Activated CD8-positive, alpha-beta T cell treated with anti-CD3 and anti-CD28 coated beads, Interleukin-2, amount 10 ng/mL, durations not matched to agents 7 days and 5 days (primary cell): ENCODE results near the gene CCDC124. TPM values are rescaled to one million over a fixed set of nuclear protein-coding genes. Genes with fewer than 3 reads are reported as not detected.

Experiments used
- ATAC-seq: fragments of 150-1000 bp; cut with Tn5 transposase; one replicate; pipeline ENCODE4 v1.10.0; 2021; ENCODE audit warnings: moderate library complexity
- CTCF ChIA-PET: fragments of 350-600 bp; sonication (Branson Sonifier 250); formaldehyde crosslinking; loops from one replicate; lab custom pipeline; 2021; ENCODE audit warnings: antibody characterized with exemption; lab: Charles Lee
- POLR2A ChIA-PET: fragments of 350-600 bp; sonication (Branson Sonifier 250); formaldehyde crosslinking; loops from one replicate; lab custom pipeline; 2021; ENCODE audit warnings: antibody characterized with exemption; lab: Charles Lee
- DNase-seq: peaks from one replicate; pipeline ENCODE4 v3.0.0-alpha.2; 2020
- H3K27ac Mint-ChIP-seq: one replicate; pipeline ENCODE4 v1.8.0; 2021; ENCODE audit warnings: mild to moderate bottlenecking, mixed read lengths
- H3K27me3 Mint-ChIP-seq: one replicate; pipeline ENCODE4 v1.8.0; 2021; ENCODE audit warnings: low read depth, mixed read lengths
- H3K36me3 Mint-ChIP-seq: one replicate; pipeline ENCODE4 v1.8.0; 2021; ENCODE audit warnings: low read depth, mixed read lengths
- H3K4me1 Mint-ChIP-seq: one replicate; pipeline ENCODE4 v1.8.0; 2021; ENCODE audit warnings: low read depth, mixed read lengths
- H3K4me3 Mint-ChIP-seq: one replicate; pipeline ENCODE4 v1.8.0; 2021; ENCODE audit warnings: mild to moderate bottlenecking, mixed read lengths
- H3K9me3 Mint-ChIP-seq: one replicate; pipeline ENCODE4 v1.8.0; 2022; ENCODE audit warnings: mixed read lengths; ENCODE audit not compliant: insufficient read depth
- total RNA-seq, 2 experiments: library from RNA; stranded (reverse); gene quantifications; one replicate each; pipeline ENCODE4 v1.2.3, GENCODE V29; 2021

The CCDC124 gene
- total RNA-seq, 2 experiments from 2014 or later, result 85.8 to 88.0 TPM

DNA sequence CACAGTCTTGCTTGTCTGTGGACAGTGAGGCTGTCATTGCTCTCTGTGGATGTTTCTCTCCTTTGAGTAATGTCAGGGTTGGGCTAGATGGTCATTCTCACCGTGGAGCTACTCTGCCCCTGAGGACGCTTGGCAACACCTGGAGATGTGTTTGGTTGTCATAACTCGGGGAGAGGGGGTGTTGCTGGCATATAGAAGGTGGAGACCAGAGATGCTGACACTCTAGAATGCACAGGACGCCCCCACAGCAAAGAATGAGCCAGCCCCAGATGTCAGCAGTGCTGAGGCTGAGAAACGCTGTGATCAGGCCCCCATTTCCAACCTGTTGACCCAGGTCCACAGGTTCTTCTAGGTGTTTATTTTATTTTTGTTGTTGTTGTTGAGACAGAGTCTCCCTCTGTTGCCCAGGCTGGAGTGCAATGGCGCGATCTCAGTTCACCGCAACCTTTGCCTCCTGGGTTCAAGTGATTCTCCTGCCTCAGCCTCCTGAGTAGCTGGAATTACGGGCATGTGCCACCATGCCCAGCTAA is 4.6 kb downstream of the CCDC124 start:
- Mint-ChIP-seq H3K27ac (no peak overlapping the region), H3K27me3 (no peaks in the 10 kb centered on the region), H3K9me3 (no peaks in the 10 kb centered on the region), H3K36me3 (peaks cover 8% of the 10 kb centered on the region), H3K4me3 (no peak overlapping the region), H3K4me1 (peaks cover 11% of the 10 kb centered on the region)
- ChIA-PET POLR2A (interaction anchor here (1.5 kb wide), 1 partner anchor 60 kb away, joined by 7 read pairs; no protein-coding TSS in a partner anchor), CTCF (interaction anchor here (0.5 to 3.7 kb wide), 22 partner anchors 8 to 315 kb away, joined by 3 to 141 read pairs (median 4); partner anchors contain the start of genes ARRDC2, JAK3, MAST3 and RPL18A)
- no peak for DNase-seq
- no peak for ATAC-seq

DNA sequence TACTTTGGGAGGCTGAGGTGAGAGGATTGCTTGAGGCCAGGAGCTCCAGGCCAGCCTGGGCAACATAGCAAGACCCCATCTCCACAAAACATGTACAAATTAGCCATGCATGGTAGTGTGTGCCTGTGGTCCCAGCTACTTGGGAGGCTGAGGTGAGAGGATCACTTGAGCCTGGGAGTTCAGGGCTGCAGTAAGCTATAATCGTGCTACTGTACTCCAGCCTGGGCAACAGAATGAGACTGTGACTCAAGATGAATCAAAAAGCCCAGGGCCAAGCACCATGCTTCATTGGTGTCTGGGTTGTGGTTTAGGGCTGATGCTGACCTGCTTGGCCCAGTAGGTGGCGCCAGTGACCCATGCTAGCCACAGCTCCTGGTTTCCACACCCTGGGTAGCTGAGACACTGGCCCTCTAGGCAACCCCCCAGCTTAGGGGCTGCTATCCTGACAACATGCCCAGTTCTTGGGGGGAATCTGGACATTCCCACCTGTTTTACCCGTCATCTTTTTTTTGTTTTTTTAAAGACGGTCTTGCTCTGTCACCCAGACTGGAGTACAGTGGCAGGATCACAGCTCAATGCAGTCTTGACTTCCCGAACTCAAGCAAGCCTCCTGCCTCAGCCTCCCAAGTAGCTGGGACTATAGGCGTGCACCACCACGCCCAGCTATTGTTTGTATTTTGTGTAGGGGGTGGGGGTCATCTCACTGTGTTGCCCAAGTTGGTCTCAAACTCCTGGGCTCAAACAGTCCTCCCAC is 5.5 kb downstream of the CCDC124 start:
- Mint-ChIP-seq H3K27me3 (no peaks in the 10 kb centered on the region), H3K27ac (no peak overlapping the region), H3K36me3 (peaks cover 8% of the 10 kb centered on the region), H3K4me1 (peaks cover 11% of the 10 kb centered on the region), H3K9me3 (no peaks in the 10 kb centered on the region), H3K4me3 (no peak overlapping the region)
- ATAC-seq (peak; percentile 93), DNase-seq (peak; percentile 88)
- CTCF ChIA-PET, result interaction anchor here (0.6 to 3.7 kb wide), 29 partner anchors 9 to 1321 kb away, joined by 3 to 141 read pairs (median 4); partner anchors contain the start of genes ARRDC2, JAK3, KCNN1 and MAST3
- POLR2A ChIA-PET, result interaction anchor here (0.6 to 1.5 kb wide), 2 partner anchors 20 to 59 kb away, joined by 5 to 7 read pairs; no protein-coding TSS in a partner anchor

DNA sequence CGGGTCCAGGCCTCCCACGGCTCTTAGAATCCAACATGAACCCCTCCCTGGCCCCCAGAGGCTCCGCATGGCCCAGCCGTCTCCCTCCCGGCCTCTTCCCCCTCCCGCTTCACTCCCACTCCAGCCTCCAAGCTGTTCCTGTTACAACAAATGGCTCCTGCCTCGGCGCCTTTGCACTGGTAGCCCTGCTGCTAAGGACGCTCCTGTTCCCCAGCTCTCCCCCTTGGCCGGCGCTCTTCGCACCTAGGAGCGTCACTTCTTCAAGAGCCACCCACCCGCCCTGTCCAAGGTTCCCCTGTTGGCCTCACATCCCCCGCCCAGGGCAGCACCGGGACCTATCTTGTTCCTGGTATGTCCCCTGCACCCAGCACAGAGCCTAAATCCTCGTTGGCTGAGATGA is 9.4 kb downstream of the CCDC124 start:
- peaks cover 8% of the 10 kb centered on the region for H3K36me3 Mint-ChIP-seq
- no peaks in the 10 kb centered on the region for H3K27me3 Mint-ChIP-seq
- CTCF ChIA-PET, result interaction anchor here (0.9 to 6.6 kb wide), 4 partner anchors 9 to 117 kb away, joined by 3 to 55 read pairs (median 4); partner anchors contain the start of genes CCDC124 and RPL18A
- ATAC-seq (no peak), DNase-seq (no peak)
- no peak overlapping the region for H3K4me3 Mint-ChIP-seq
- POLR2A ChIA-PET, result no interaction called here
- H3K4me1 Mint-ChIP-seq, result peaks cover 8% of the 10 kb centered on the region
- H3K9me3 Mint-ChIP-seq, result no peaks in the 10 kb centered on the region
- no peak overlapping the region for H3K27ac Mint-ChIP-seq

DNA sequence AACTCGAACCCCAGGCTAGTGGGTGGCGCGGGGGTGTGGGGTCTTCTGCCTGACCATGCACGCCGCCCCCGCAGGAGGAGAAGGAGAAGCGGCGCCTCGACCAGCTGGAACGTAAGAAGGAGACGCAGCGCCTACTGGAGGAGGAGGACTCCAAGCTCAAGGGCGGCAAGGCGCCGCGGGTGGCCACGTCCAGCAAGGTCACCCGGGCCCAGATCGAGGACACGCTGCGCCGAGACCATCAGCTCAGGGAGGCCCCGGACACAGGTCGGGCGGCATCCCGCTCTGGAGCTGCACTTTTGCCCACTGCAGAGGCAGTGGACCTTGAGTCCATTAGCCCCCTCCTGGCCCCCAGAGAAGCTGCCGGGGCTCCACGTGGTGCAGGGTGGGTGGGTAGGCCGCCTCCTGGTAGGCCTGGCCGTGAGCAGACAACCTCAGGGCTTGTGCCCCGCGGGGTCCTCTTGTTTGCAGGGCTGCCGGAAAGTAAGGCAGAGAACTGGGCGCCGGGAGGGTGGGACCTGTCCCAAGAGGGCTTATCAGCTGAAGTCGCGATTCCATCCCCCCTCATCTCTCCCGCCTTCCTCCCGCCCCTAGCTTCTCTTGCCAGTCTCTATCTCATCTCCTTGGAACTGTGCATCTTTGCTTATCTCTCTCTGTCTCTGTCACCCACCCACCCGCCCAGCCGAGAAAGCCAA is 9.9 kb downstream of the CCDC124 start:
- peaks cover 12% of the 10 kb centered on the region for H3K4me1 Mint-ChIP-seq
- no peak for ATAC-seq
- H3K27me3 Mint-ChIP-seq, result no peaks in the 10 kb centered on the region
- H3K36me3 Mint-ChIP-seq, result peaks cover 4% of the 10 kb centered on the region
- CTCF ChIA-PET, result interaction anchor here (0.9 to 6.6 kb wide), 4 partner anchors 10 to 117 kb away, joined by 3 to 55 read pairs (median 4); partner anchors contain the start of genes CCDC124 and RPL18A
- H3K4me3 Mint-ChIP-seq, result no peak overlapping the region
- no peaks in the 10 kb centered on the region for H3K9me3 Mint-ChIP-seq
- no peak overlapping the region for H3K27ac Mint-ChIP-seq
- POLR2A ChIA-PET, result no interaction called here
- DNase-seq, result no peak

- POLR2A ChIA-PET, result interaction anchor here (1.6 kb wide), 1 partner anchor 11 kb away, joined by 4 read pairs; the partner anchor contains the start of gene CCDC124
Observed at GRCh38 chr19:17943274-17944221, 10.7 kb downstream of the CCDC124 start.

DNA sequence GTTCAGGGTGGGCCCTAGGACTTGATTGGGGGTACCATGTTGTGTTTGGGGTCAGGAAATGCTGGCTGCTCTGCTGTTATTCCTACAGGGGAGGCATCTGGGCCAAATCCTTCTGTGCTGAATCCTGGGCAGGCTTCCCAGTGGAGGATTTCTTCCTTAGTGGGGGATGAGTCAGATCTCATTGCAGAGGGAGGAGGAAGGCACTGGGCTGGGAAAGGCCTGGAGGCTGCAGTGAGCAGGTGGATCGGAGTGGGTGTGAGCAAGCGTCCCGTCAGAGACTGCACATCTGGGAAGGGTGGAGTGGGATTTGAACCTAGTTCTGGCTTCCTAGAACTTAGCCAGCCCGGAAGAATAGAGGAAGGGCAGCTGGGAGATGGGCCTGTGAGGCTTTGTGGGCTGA is 11.5 kb downstream of the CCDC124 start:
- Mint-ChIP-seq H3K27me3 (peaks cover 5% of the 10 kb centered on the region), H3K4me3 (no peak overlapping the region), H3K27ac (no peak overlapping the region), H3K9me3 (no peaks in the 10 kb centered on the region), H3K36me3 (peaks cover 3% of the 10 kb centered on the region), H3K4me1 (peaks cover 20% of the 10 kb centered on the region)
- ChIA-PET POLR2A (interaction anchor here (1.6 kb wide), 1 partner anchor 12 kb away, joined by 4 read pairs; the partner anchor contains the start of gene CCDC124), CTCF (interaction anchor here (1.3 to 6.6 kb wide), 2 partner anchors 9 to 52 kb away, joined by 3 to 55 read pairs; no protein-coding TSS in a partner anchor)
- no peak for DNase-seq
- ATAC-seq, result no peak

More at GRCh38 chr19:17943274-17944221, 10.7 kb downstream of the CCDC124 start:
- ATAC-seq (no peak), DNase-seq (no peak)
- Mint-ChIP-seq H3K4me1 (peaks cover 13% of the 10 kb centered on the region), H3K27me3 (no peaks in the 10 kb centered on the region), H3K27ac (no peak overlapping the region), H3K9me3 (no peaks in the 10 kb centered on the region), H3K4me3 (no peak overlapping the region), H3K36me3 (peaks cover 4% of the 10 kb centered on the region)
- CTCF ChIA-PET, result interaction anchor here (0.6 to 6.6 kb wide), 5 partner anchors 10 to 116 kb away, joined by 3 to 55 read pairs (median 4); partner anchors contain the start of genes CCDC124 and RPL18A

- peak overlapping the region; percentile 78 for H3K27ac Mint-ChIP-seq
- ChIA-PET POLR2A (interaction anchor here (0.6 to 1.0 kb wide), 2 partner anchors 29 to 205 kb away, joined by 3 to 4 read pairs; no protein-coding TSS in a partner anchor), CTCF (interaction anchor here (1.0 to 6.6 kb wide), 9 partner anchors 9 to 221 kb away, joined by 3 to 55 read pairs (median 8); partner anchors contain the start of genes CCDC124 and RPL18A)
- H3K4me1 Mint-ChIP-seq, result peaks cover 41% of the 10 kb centered on the region
- H3K4me3 Mint-ChIP-seq, result peak overlapping the region; percentile 78
- ATAC-seq (peak; percentile 57), DNase-seq (no peak)
- no peaks in the 10 kb centered on the region for H3K36me3 Mint-ChIP-seq
- H3K27me3 Mint-ChIP-seq, result peaks cover 30% of the 10 kb centered on the region
- no peaks in the 10 kb centered on the region for H3K9me3 Mint-ChIP-seq
Observed at GRCh38 chr19:17946965-17947784, 14.4 kb downstream of the CCDC124 start.

- DNase-seq (peak; percentile 95), ATAC-seq (peak; percentile 70)
- ChIA-PET POLR2A (interaction anchor here (0.6 kb wide), 2 partner anchors 97 to 204 kb away, joined by 3 to 4 read pairs; no protein-coding TSS in a partner anchor), CTCF (interaction anchor here (1.0 to 6.6 kb wide), 5 partner anchors 8 to 59 kb away, joined by 3 to 55 read pairs (median 8); partner anchors contain the start of gene CCDC124)
- Mint-ChIP-seq H3K27me3 (peaks cover 36% of the 10 kb centered on the region), H3K4me3 (peak overlapping the region; percentile 70), H3K9me3 (no peaks in the 10 kb centered on the region), H3K4me1 (peaks cover 41% of the 10 kb centered on the region), H3K36me3 (no peaks in the 10 kb centered on the region), H3K27ac (no peak overlapping the region)
Observed at GRCh38 chr19:17947815-17948513, 15.1 kb downstream of the CCDC124 start.

GRCh38 chr19:17948514-17948900 is 15.7 kb downstream of the CCDC124 start:
- ATAC-seq (no peak), DNase-seq (no peak)
- no peak overlapping the region for H3K27ac Mint-ChIP-seq
- POLR2A ChIA-PET, result interaction anchor here (0.6 kb wide), 1 partner anchor 97 kb away, joined by 4 read pairs; no protein-coding TSS in a partner anchor
- peak overlapping the region; percentile 70 for H3K4me3 Mint-ChIP-seq
- no peaks in the 10 kb centered on the region for H3K36me3 Mint-ChIP-seq
- no peaks in the 10 kb centered on the region for H3K9me3 Mint-ChIP-seq
- peaks cover 41% of the 10 kb centered on the region for H3K27me3 Mint-ChIP-seq
- peaks cover 41% of the 10 kb centered on the region for H3K4me1 Mint-ChIP-seq
- CTCF ChIA-PET, result interaction anchor here (3.1 to 6.6 kb wide), 2 partner anchors 10 to 48 kb away, joined by 17 to 55 read pairs; no protein-coding TSS in a partner anchor
